Kidney (tissue), 14 donors: ENCODE results near the gene SMC3. TPM values are rescaled to one million over a fixed set of nuclear protein-coding genes. Genes with fewer than 3 reads are reported as not detected.

ENCODE experiments used
- DNase-seq, 5 donors: peaks; one replicate each; pipeline ENCODE4 v3.0.0-alpha.2; 2013 to 2020
- FAIRE-seq: peaks from 2 replicates; lab custom pipeline; 2012; peaks lifted over from hg19 to GRCh38; lab: Jason Lieb, UNC
- H3K27ac ChIP-seq, 2 donors: one replicate each; pipeline ENCODE4 v1.7.0; 2013; ENCODE audit warnings: low read depth in 2 of 2, low read length in 2 of 2, inconsistent platforms in 1 of 2
- H3K27me3 ChIP-seq: one replicate; pipeline ENCODE4 v1.7.1; 2013; ENCODE audit warnings: low read length, inconsistent platforms; ENCODE audit not compliant: control insufficient read depth, insufficient read depth
- H3K36me3 ChIP-seq, 3 donors: one replicate each; pipeline versions ENCODE4 v1.7.0 to v1.7.1; 2013; ENCODE audit warnings: low read length in 3 of 3, control low read depth in 1 of 3, inconsistent platforms in 1 of 3; ENCODE audit not compliant: insufficient read depth in 3 of 3, control insufficient read depth in 2 of 3
- H3K4me1 ChIP-seq, 3 donors: one replicate each; pipeline versions ENCODE4 v1.7.0 to v1.7.1; 2013; ENCODE audit warnings: low read length in 3 of 3, inconsistent platforms in 1 of 3, low read depth in 1 of 3; ENCODE audit not compliant: control insufficient read depth in 2 of 3, insufficient read depth in 2 of 3
- H3K4me3 ChIP-seq, 3 donors: one replicate each; pipeline versions ENCODE4 v1.7.0 to v1.8.1; 2013; ENCODE audit warnings: low read length in 3 of 3, control low read depth in 1 of 3, inconsistent platforms in 1 of 3
- H3K9ac ChIP-seq, 3 donors: one replicate each; pipeline versions ENCODE4 v1.7.0 to v1.7.1; 2013; ENCODE audit warnings: low read length in 3 of 3, control low read depth in 1 of 3, inconsistent platforms in 1 of 3
- H3K9me3 ChIP-seq, 3 donors: one replicate each; pipeline versions ENCODE4 v1.7.0 to v1.7.1; 2013; ENCODE audit warnings: low read length in 3 of 3, control low read depth in 1 of 3, inconsistent platforms in 1 of 3; ENCODE audit not compliant: control insufficient read depth in 2 of 3, insufficient read depth in 1 of 3
- CTCF ChIP-seq: IDR thresholded peaks from 3 replicates; pipeline ENCODE4 v1.5.1; 2012; ENCODE audit warnings: mild to moderate bottlenecking, moderate library complexity, borderline replicate concordance; ENCODE audit not compliant: insufficient read depth; ENCODE audit errors: extremely low read depth
- intact Hi-C: fragments of 100-400 bp; cut with DNase I; formaldehyde crosslinking; loops from one replicate; pipeline ENCODE4 v1.11.1; 2022
- polyA plus RNA-seq: library from polyadenylated mRNA; stranded (reverse); fragments of 350-450 nt; fragmentation: Illumina TruSeq; extraction: RNeasy Lipid Tissue Mini Kit (QIAGEN cat#74804); gene quantifications from one replicate; pipeline ENCODE4 v1.2.3, GENCODE V29; 2014; ENCODE audit warnings: low read depth, low replicate concordance; ENCODE audit not compliant: insufficient read depth
- total RNA-seq: library from RNA; stranded (reverse); fragmentation: NEBNext Ultra II Directional; extraction: Animal tissue kit (Norgen Biotek cat#: 25700); gene quantifications from one replicate; pipeline ENCODE4 v1.2.1, GENCODE V29; 2021
- donor health status: control.
- donor health status: control.
- donor health status: control.
- donor health status: control.
- donor health status: control.
- donor health status: DM: yes; HTN: yes; CAD: no.
- donor health status: Normal renal cell carcinoma (clear cell type).

The SMC3 gene
- total and polyA plus RNA-seq, 2 donors from 2014 or later, result 13.9 to 29.6 TPM

- no peak for TF ChIP-seq CTCF
- H3K9me3 ChIP-seq, result no peaks in the 10 kb centered on the region
- FAIRE-seq, result no peak
Measured at GRCh38 chr10:110534571-110534970, 32.9 kb upstream of the SMC3 start.

GRCh38 chr10:110535958-110536891 lies 31.3 kb upstream of the SMC3 start:
- no peak for DNase-seq
- H3K27ac ChIP-seq, result no peak overlapping the region
- TF ChIP-seq CTCF, result no peak
- no peak overlapping the region for H3K4me3 ChIP-seq
- intact Hi-C loops, result no loop called here
- H3K27me3 ChIP-seq, result no peaks in the 10 kb centered on the region
- no peak for FAIRE-seq
- H3K9me3 ChIP-seq, result no peaks in the 10 kb centered on the region
- H3K9ac ChIP-seq, result no peak overlapping the region
- no peaks in the 10 kb centered on the region for H3K4me1 ChIP-seq
- H3K36me3 ChIP-seq, result no peaks in the 10 kb centered on the region

More at GRCh38 chr10:110534571-110534970, 32.9 kb upstream of the SMC3 start:
- no peak for DNase-seq
- Histone ChIP-seq H3K4me1 (no peaks in the 10 kb centered on the region), H3K36me3 (no peaks in the 10 kb centered on the region), H3K9ac (no peak overlapping the region), H3K4me3 (no peak overlapping the region), H3K27ac (no peak overlapping the region), H3K27me3 (no peaks in the 10 kb centered on the region)
- intact Hi-C loops, result no loop called here

GRCh38 chr10:110539091-110539490 lies 28.4 kb upstream of the SMC3 start:
- intact Hi-C loops, result no loop called here
- no peaks in the 10 kb centered on the region for H3K4me1 ChIP-seq
- H3K4me3 ChIP-seq, result no peak overlapping the region
- no peaks in the 10 kb centered on the region for H3K27me3 ChIP-seq
- FAIRE-seq, result no peak
- DNase-seq, result no peak
- H3K27ac ChIP-seq, result no peak overlapping the region
- no peak for TF ChIP-seq CTCF
- no peaks in the 10 kb centered on the region for H3K9me3 ChIP-seq
- H3K36me3 ChIP-seq, result no peaks in the 10 kb centered on the region
- H3K9ac ChIP-seq, result no peak overlapping the region
